Limb (tissue), 2 donors: ENCODE data around the gene LMF1.

ENCODE experiments used
- DNase-seq, 2 donors: peaks; one replicate each; pipeline ENCODE4 v3.0.0-alpha.2; 2016; ENCODE audit errors: extremely low spot score in 2 of 2

Gene LMF1

DNA sequence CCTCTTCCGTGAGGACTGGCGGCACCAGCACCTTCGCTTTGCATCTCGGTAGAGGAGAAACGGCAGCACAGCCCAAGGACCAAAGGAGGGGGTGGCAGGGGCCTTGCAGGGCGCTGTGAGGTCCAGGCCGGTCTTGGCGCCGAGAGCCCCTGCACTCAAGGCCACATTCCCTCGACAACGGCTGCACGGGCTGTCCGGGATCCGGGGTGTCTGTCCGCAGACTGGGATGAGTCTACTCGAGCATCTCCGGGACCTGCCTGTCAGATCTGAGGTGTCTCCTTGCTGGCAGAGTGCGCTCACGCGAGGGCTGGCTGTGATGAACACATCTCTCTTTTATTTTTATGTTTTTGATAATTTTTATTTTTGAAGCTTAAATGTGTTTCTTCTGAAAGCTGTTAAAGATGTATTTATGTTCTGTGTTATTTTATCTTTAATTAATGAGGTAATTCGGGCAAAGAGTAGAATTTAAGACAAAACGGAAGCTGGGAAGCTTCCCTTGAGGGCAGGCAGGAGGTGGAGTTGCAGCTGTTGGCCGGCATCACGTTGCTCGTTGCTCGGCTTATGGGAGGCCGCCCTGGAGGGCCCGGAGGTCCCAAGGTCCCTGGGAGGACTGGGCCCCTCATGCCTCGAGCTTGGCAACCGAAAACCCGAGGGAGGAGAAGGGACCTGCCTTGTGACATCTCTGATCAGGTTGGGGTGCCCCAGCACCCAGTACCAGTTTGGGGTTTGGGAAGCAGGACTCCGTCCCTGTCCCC, 15.0 kb upstream of the LMF1 start:
- no peak for DNase-seq

DNA sequence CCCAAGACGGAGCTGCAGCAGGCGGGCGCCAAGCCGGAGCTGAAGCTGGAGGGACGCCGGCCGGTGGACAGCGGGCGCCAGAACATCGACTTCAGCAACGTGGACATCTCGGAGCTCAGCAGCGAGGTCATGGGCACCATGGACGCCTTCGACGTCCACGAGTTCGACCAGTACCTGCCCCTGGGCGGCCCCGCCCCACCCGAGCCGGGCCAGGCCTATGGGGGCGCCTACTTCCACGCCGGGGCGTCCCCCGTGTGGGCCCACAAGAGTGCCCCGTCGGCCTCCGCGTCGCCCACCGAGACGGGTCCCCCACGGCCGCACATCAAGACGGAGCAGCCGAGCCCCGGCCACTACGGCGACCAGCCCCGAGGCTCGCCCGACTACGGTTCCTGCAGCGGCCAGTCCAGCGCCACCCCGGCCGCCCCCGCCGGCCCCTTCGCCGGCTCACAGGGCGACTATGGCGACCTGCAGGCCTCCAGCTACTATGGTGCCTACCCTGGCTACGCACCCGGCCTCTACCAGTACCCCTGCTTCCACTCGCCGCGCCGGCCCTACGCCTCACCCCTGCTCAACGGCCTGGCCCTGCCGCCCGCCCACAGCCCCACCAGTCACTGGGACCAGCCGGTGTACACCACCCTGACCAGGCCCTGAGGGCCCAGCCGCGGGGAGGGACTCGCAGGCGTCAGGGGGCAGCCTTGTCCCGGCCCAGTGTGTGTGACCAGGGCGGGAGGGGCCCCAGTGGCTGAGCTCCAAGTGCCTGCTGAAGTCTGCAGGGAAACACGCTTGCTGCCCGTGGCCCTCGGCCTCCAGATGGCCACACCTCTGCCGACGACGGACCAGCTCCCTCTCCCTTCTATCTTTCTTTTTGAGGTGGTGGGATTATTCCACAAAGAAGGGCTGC, 14.2 kb upstream of the LMF1 start:
- no peak for DNase-seq

DNA sequence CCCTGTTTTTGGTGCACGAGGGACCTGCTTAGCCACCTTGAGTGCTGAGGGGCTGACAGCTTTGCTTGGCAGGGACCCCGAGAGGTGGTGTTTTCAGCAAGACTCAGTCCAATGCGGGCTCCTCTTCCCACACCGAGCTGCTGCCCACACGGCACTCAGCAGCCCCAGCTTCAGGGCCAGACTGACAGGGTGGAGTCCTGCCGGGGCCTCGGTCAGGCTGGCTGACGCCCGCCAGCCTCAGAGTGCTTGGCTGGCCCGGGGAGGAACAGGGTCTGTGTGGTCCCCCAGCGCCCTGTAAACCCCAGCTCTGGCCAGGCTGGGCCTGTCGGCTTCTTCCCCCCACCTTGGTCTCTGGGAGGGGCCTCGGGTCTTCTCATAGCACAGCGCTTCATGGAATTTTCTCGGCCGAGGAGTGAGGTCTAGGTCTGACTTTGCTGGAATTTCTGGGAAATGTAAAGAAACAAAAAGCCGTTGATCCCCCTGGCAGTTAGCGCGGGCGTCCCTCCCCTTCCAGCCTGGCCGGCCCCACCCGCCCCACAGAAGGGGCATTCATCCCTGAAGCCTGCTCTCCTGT, 13.4 kb upstream of the LMF1 start:
- DNase-seq = peak in 1 of 2 donors; percentile 67

DNA sequence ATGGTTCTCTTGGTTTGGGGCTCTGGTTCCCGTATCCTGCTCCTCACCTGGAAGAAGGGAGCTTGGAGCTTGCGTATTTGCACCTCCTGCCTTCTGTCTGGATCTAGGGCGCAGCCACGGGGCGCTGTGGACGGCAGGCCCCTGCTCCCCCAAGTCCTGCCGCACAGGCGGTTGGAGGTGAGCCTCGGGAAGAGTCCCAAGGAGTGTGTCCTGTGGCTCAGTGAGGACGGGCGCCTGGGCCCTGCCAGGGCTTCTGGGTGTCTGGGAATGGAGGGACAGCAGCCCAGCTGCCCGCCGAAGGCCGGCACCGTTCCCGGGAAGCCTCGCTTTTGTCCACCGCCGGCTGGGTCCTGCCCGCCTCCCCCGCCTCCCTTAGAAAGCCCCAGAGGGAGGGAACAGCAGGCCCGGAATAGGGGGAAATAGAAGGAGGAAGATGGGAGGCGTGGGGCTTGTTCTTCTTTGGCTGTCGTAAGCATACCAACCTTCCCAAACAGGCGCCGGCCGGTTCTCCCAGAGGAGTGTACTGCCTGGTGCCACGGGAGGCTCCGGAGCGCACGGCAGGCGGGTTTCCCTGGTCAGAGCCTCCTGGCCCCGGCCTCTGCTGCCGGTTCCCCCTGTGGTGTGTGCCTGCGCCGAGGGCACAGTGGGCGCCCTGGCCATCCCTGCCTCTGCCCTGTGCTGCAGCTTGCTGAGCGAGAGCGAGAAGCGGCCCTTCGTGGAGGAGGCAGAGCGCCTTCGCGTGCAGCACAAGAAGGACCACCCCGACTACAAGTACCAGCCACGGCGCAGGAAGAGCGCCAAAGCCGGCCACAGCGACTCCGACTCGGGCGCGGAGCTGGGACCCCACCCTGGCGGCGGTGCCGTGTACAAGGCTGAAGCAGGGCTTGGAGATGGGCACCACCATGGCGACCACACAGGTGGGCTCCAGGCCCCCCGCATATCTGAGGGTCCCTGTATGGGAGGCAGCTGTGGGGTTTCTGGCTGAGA, 12.6 kb upstream of the LMF1 start:
- DNase-seq = no peak

DNA sequence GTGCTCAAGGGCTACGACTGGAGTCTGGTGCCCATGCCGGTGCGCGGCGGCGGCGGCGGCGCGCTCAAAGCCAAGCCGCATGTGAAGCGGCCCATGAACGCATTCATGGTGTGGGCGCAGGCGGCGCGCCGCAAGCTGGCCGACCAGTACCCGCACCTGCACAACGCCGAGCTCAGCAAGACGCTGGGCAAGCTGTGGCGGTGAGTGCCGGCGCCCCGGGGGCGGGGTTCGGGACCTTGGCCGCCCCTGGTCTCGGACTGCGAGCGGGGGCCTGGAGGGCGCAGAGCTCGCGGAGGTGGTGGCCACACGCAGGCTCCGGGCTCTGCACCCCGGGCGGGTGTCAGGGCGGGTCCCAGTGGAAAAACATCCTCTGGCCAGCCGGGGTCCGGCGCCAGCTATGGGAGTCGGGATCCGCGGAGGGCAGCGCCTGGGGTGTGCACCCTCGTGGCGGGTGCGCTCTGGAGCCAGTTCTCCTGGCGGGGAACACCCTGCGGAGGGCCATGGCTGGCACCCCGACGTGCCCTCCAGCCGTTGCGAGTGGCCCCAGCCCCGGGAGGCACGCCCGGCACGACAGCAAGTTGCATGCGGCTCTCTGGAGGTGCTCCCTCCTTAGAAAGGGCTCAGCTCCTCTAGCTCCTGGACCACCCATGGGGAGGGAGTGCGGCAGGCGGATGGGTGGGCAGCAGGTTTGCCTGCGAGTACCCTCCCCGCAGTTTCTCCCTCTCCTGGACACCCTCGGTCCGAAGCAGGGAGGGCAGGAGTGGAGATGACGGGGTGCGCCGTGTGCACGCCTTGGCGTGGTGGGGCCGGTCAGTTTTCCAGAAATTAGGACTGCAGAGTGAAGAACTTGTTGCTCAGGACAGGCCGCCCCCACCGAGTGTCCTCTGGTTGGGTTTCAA, 11.6 kb upstream of the LMF1 start:
- no peak for DNase-seq

DNA sequence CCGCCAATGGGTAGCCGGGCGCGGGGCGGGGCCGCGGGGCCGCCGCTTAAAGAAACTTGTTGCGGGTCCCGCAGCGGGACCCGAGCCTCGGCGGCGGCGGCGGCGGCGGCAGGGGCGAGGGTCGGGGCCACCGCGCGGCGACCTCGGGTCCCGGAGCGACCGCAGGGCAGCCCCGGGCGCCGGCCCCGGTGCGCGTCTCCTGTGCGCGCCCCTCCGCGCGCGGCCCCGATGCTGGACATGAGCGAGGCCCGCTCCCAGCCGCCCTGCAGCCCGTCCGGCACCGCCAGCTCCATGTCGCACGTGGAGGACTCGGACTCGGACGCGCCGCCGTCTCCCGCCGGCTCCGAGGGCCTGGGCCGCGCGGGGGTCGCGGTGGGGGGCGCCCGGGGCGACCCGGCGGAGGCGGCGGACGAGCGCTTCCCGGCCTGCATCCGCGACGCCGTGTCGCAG, 10.9 kb upstream of the LMF1 start, which contains the start of gene SOX8:
Gene SOX8 (plus strand): TSS at position 76 of the 450 bp plus-strand sequence. CDS start 153 bp downstream, at position 229.
- no peak for DNase-seq

DNA sequence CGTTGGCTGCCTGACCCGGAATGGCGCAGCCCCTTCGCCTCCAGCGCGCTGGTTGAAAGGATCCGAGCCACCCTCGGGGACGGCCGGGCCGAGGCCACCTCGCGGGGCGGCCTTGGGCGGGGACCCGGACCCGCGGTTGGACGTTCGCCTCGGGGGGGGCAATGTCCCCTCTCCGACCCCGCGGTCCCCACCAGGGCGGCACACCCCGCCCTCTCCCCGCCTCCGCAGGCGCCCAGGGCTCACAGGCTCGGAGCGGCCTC, 9.7 kb upstream of the LMF1 start:
- no peak for DNase-seq

DNA sequence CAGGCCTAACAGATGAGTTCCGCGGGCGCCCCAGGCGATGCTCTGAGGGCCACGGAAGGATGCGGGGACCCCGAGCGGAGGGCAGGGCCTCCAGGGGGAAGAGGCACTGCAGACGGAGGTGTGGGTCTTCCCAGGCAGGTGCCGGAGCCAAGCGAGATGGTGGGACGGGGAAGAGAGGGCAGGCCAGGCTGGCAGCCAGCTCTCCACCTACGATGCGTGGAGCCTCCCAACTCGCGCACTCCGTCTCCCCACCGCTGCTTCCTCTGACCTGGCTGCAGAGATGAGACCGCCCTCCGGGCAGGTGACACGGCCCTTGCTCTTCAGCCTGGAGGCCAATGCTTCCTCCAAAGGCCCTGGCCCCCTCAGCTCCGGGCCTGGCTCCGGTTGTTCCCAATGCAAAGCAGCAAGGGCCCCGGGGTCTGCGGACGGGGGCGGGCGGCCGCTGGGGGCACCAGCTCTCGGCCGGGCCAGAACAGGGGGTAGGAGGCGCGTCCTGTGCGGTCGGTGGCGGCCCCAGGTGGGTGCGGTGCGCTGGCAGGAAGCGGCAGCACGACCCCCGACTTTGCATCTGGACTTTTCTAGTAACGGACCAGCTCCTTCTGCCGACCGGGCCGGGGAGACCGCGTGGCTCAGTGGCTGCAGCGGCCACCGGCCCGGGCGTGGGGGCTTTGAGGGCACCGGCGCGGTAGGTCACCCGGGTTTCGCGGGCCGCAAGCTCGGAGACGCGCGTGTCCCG, 9.2 kb upstream of the LMF1 start:
- DNase-seq = peak in 1 of 2 donors; percentile 34

DNA sequence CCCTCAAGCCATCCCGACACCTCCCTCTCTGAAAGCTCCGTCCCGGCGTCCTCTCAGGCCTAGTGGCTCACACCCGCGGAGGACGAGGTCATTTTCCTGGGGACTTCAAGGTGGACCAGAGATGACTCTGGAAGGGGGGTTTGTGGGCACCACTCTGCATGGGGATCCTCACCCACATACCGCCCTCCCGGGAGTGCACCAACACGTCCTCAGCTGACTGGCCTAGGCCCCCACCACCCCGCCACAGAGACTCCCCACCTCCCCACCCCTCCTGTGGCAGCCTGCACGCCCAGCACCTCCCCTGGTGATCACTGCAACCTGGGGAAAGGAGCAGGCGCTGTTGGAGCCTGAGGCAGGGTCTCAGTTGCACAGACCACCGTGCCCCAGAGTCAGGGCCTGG, 8.4 kb upstream of the LMF1 start:
- no peak for DNase-seq

DNA sequence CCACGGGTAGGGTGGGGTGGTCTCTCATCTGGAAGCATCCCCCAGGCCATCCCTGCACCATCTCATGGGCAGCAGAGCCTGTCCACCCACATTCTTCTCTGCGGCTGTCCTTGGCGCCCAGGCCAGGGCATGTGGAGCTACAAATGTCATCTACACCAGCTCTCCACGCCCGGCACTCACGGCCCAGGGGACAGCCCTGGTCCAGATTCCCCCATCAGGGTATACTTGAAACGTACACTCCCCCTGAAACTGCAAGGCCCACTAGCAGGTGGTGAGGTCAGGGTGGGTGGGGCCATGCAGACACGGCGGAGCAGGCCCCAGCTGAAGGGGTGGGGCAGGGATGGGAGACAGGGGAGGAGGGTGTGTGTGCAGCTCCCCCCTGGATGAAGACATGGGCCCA, 7.6 kb upstream of the LMF1 start:
- DNase-seq = no peak

DNA sequence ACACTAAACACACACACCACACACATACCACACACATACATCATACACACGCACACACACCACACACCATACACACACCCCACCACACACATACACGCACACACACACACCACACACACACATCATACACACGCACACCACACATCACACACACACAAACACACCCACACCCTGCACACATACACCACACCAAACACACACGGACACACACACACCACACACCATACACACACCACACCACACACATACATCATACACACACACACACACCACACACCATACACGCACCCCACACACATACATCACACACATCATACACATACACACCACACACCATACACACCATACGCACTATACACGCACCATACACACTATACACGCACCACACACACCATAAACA, 7.1 kb upstream of the LMF1 start:
- DNase-seq = no peak

DNA sequence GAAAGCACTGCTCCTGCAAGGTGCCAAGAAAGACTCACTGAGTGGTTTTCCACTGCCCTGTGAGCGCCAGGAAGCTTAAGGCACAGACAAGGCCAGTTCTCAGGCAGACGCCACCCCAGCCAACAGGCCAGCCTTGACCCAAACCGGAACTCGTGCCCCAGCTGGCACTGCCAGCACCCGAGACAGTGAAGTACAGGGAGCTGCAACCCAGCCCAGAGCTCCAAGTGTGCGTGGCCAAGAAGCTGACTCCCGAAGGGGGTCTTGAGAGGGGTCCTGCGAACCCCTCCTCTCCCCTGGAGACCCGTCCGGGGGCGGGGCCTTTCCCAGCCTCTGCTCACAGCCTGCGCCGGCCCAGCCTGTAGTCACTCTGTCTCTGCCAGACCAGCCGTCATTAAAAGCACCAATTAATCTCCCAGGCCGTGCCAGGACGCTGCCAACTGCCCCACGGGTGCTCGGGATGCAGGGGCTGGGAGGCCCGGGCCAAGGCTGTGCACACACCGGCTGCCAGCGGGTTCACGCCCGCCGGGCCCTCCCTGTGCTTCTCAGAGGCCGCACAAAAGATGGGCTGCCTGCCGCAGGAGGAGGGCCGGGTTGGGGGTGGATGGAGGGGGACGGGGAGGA, 6.4 kb upstream of the LMF1 start:
- DNase-seq = peak in 1 of 2 donors; percentile 64

DNA sequence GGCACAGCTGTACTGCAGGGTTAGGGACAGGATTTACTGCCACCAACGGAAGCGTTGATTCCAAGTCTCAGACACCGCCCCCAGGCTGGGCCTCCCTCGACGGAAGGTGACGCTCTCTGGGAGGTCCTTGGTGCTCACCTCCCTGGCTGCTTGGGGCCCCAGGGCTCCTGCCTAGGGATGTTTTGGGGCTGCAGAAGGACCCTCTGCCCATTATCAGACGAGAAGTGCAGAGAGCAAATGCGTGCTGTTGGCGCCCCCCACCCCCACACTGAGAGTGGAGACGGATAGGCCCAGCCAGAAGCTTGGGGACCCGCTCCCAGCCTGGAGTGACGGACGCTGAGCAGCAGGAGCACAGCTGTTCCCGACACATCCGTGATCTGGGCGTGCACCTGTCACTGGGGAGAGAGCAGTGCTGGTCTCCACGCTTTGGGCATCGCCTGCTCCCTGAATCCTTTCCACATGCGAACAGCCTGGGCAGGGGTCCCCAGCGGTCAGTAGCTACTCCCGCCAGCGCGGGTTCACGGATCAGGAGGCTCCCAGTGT, 5.7 kb upstream of the LMF1 start:
- DNase-seq = peak in 1 of 2 donors; percentile 64

DNA sequence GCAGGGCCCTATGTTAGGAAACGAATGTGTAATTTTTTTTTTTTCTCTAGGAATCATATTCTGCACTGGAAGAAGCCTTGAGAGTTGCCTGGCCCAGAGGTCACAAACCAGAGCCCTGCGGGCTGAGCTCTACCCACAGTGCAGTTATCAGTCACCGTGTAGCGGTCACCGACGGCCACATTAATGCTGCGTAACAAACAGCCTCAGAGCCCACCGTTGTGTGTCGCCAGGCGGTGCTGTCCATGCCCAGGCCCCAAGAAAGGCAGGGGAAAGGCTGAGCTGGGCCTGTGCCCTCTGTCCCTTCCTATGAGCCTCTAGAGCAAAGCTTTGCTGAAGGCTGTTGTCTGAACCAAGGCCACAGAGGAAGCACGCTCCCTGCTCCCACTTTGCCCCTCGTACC, 4.5 kb upstream of the LMF1 start:
- DNase-seq = no peak

DNA sequence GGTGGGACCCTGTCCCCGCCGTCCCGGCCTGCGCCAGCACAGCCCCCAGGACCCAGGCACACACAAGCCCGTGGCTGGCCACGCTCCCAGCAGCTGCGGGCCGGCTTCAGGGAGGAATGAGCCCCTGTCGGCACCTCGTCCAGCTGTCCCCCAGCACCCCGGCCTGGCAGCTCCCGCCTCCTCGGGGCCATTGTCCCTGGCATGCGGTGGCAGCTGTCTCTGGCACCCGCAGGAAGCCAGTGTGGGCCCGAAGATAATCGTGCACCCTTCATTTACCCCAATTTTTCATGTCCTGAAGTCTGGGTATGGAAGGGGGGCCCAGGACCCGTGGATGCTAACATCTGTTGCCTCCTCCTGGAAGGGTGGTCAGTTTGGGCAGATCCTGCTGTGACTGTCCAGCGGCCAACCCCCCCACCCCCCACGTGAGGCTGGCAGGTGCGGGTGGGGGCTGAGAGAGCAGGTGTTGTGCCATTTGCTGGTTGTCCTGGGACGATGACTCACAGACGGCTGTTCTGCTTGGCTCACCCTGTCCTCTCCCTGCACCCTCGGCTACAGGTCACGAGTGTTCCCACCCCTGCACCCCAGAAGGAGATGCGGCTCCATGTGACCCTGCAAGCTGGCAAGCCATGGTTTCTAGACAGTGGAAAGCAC, 4.0 kb upstream of the LMF1 start:
- peak in 1 of 2 donors; percentile 72 for DNase-seq

DNA sequence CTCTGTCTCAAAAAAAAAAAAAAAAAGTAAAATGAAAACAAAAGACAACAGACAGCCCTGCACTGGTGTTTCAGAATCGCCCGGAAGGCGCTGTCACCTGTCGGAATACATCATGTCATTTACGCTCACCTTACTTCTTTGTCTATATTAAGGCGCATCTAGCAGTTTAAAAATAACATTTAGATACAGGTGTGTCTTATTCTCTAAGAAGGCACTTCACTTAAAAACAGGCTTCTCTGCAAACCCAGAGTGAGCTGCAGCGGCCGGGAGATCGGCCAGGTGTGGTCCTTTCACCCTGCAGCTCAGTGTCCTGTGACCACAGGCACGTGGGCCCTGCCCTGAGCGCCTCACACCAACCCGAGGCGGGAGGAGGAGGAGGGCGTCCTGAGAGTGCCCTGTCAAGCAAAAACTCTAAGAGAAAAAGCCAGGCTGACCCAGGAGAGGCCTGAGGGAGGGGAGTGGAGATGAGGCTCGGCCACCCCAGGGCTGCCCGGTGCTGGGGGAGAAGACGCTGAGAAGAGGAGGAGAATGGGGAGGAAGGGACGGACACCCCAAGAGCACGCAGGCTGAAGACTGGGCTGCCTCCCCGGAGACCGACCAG, 3.3 kb upstream of the LMF1 start:
- DNase-seq = no peak

DNA sequence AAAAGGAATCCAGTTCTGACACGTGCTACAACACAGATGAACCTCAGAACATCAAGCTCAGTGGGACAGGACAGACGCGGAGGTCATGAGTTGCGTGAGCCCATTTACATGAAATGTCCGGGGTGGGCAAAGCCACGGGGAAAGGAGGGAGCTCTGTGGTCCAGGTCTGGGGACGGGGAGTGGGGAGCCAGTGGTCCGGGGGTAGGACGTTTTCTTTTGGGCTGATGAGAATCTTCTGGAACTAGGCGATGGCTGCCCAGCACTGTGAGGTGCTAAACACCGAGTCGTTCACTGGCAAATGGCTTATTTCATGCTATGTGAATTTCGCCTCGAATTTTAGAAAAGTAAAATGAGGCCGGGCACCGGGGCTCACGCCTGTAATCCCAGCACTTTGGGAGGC, 2.6 kb upstream of the LMF1 start:
- no peak for DNase-seq
